ENCODE measurements around the gene EIF2S2.
A peak's percentile ranks its signal among the peaks of the same experiment; 100 is the strongest.

EIF2S2 gene

DNA sequence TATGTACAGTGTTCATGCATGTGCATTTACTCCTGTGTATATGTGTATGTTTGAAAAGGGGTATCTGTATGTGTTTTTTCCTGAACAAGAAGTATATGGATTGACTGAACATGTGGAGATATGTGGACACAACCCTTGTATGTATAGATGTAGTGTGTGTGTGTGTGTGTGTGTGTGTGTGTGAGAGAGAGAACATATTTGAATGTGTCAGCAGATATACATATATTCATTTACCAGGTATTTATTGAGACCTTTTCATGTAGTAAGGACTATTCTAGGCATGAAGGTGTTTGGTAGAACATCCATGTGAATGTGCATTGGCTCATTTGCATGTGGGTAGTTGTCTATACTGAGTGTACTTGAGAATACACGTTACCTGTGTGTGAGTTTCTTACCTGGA is 39.3 kb downstream of the EIF2S2 start:
- peaks cover 23% of the 10 kb centered on the region for H3K36me3 Mint-ChIP-seq (ENCODE audit: low read depth)
- TF ChIP-seq, protein P1, sequence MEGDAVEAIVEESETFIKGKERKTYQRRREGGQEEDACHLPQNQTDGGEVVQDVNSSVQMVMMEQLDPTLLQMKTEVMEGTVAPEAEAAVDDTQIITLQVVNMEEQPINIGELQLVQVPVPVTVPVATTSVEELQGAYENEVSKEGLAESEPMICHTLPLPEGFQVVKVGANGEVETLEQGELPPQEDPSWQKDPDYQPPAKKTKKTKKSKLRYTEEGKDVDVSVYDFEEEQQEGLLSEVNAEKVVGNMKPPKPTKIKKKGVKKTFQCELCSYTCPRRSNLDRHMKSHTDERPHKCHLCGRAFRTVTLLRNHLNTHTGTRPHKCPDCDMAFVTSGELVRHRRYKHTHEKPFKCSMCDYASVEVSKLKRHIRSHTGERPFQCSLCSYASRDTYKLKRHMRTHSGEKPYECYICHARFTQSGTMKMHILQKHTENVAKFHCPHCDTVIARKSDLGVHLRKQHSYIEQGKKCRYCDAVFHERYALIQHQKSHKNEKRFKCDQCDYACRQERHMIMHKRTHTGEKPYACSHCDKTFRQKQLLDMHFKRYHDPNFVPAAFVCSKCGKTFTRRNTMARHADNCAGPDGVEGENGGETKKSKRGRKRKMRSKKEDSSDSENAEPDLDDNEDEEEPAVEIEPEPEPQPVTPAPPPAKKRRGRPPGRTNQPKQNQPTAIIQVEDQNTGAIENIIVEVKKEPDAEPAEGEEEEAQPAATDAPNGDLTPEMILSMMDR (IDR thresholded peaks at IDR 0.05; ENCODE audit: unreplicated experiment in 3 of 3) = no peak
- peaks cover 29% of the 10 kb centered on the region for H3K4me1 Mint-ChIP-seq
- H3K9me3 Mint-ChIP-seq = no peaks in the 10 kb centered on the region
- H3K4me3 Mint-ChIP-seq = no peak overlapping the region
- H3K27me3 Mint-ChIP-seq (ENCODE audit: low read depth) = no peaks in the 10 kb centered on the region
- no peak overlapping the region for H3K27ac Mint-ChIP-seq

DNA sequence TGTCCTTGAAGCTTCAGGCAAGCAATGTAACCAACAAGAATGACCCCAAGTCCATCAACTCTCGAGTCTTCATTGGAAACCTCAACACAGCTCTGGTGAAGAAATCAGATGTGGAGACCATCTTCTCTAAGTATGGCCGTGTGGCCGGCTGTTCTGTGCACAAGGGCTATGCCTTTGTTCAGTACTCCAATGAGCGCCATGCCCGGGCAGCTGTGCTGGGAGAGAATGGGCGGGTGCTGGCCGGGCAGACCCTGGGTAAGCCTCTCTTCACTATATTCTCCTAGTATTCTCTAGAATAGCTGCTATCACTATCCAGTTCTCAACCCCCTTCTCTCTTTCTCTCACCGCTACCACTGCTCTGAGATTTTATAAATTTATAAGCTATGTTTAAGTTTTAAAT is 40.0 kb downstream of the EIF2S2 start:
- TF ChIP-seq, protein P1 (IDR thresholded peaks at IDR 0.05; ENCODE audit: unreplicated experiment in 3 of 3) = no peak
- Mint-ChIP-seq H3K27me3 (ENCODE audit: low read depth) (no peaks in the 10 kb centered on the region), H3K4me3 (no peak overlapping the region), H3K36me3 (ENCODE audit: low read depth) (peaks cover 23% of the 10 kb centered on the region), H3K27ac (no peak overlapping the region), H3K4me1 (peaks cover 31% of the 10 kb centered on the region), H3K9me3 (no peaks in the 10 kb centered on the region)

DNA sequence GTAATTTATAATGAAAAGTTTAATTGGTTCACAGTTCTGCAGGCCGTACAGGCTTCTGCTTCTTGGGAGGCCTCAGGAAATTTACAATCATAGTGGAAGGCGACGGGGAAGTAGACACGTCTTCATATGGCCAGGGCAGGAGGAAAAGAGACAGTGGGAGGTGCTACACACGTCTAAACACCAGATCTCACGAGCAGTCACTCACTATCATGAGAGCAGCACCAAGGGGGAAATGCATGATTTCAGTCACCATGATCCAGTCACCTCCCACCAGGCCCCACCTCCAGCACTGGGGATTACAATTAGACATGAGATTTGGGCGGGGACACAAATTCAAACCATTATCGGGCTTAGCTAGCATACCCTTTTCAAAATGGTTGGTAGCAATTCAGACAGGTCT is 41.2 kb downstream of the EIF2S2 start:
- Mint-ChIP-seq H3K4me3 (no peak overlapping the region), H3K9me3 (no peaks in the 10 kb centered on the region), H3K27me3 (ENCODE audit: low read depth) (no peaks in the 10 kb centered on the region), H3K27ac (no peak overlapping the region), H3K4me1 (peaks cover 38% of the 10 kb centered on the region), H3K36me3 (ENCODE audit: low read depth) (peaks cover 15% of the 10 kb centered on the region)
- TF ChIP-seq, protein P1 (IDR thresholded peaks at IDR 0.05; ENCODE audit: unreplicated experiment in 3 of 3) = no peak

DNA sequence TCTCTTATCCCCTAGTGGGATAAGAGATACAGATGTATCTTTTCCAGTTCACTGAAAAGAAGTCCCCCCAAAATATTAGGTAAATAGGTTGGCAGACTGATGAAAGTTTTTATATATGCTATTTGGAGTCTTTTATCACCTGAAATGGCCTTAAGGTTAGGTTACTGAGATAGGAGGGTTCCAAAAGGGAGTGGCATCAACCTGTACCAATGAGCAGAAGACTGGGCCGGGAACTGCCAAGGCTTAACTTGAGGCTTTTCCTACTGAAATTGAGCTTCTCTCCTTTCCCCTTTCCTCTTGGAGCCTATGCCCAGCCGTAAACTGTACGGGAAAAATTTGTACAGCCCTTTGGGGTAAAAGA is 42.0 kb downstream of the EIF2S2 start:
- H3K9me3 Mint-ChIP-seq = no peaks in the 10 kb centered on the region

DNA sequence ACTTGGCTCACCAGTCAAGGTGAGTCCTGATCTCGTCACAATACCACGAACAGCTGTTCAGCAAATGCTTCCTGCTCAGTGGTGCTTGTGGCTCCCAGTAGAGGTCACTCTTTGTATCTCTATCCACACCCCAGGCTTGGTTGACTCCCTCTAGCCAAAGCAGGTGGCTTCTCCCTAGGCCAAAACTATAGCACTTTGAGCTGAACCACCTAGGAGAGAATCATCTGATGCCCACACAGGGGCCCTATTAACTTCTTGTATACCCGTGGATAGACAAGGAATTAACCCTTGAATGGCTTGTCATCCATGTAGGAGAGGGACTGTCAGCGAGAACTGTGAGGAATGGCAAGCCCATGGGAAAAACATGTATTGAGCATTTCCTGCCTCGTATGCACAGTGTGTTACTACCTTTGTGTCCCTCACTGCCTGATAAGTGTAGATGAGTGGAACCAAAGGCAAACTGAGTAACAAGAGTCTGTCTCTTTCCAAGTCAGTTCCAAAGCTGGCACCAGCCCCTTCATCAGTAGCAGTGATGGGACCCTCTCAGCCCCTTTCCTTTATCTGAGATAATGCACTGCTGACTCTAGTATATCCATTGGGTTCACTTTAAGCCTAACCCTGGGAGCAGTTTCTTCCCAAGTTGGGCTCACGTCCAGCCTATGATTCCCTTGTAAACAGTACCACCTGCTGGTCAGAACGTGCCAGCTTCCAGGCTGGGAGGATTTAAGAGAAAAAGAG is 42.5 kb downstream of the EIF2S2 start:
- H3K36me3 Mint-ChIP-seq (ENCODE audit: low read depth) = peaks cover 13% of the 10 kb centered on the region
- no peaks in the 10 kb centered on the region for H3K9me3 Mint-ChIP-seq
- no peak overlapping the region for H3K4me3 Mint-ChIP-seq
- peaks cover 49% of the 10 kb centered on the region for H3K4me1 Mint-ChIP-seq
- TF ChIP-seq, protein P1 (IDR thresholded peaks at IDR 0.05; ENCODE audit: unreplicated experiment in 3 of 3) = peak; percentile 76 to 92 (median 84)
- H3K27me3 Mint-ChIP-seq (ENCODE audit: low read depth) = no peaks in the 10 kb centered on the region
- peak overlapping the region; percentile 32 to 81 (median 50) for H3K27ac Mint-ChIP-seq

More for the DNA sequence above, 42.0 kb downstream of the EIF2S2 start:
- TF ChIP-seq, protein P1 (IDR thresholded peaks at IDR 0.05; ENCODE audit: unreplicated experiment in 3 of 3) = no peak
- Mint-ChIP-seq H3K4me3 (no peak overlapping the region), H3K4me1 (peaks cover 45% of the 10 kb centered on the region), H3K27me3 (ENCODE audit: low read depth) (no peaks in the 10 kb centered on the region), H3K36me3 (ENCODE audit: low read depth) (peaks cover 13% of the 10 kb centered on the region), H3K27ac (peak overlapping the region; percentile 32 to 81 (median 50))

DNA sequence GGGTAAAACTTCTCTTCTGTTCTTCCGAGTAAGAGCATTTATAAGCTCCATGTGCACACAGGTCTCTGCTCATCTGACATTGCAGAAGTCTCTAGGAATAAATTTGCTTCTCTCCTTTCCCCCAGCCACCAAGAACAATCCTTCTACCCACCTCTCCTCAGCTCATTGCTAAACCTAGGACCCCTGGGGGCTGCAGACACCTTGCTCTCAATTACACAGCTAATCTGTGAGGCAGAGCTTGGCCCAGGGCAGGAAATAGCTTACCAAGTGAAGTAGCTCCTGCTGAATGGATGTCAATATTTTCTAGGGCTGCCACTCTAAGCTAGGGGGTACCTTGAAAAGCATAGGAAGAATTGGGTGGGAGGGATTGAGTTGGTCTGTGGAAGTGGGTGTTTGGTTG is 44.0 kb downstream of the EIF2S2 start:
- Mint-ChIP-seq H3K4me1 (peaks cover 44% of the 10 kb centered on the region), H3K9me3 (no peaks in the 10 kb centered on the region), H3K4me3 (no peak overlapping the region), H3K36me3 (ENCODE audit: low read depth) (peaks cover 11% of the 10 kb centered on the region), H3K27me3 (ENCODE audit: low read depth) (no peaks in the 10 kb centered on the region), H3K27ac (peak overlapping the region in 1 of 3 experiments; percentile 9)
- TF ChIP-seq, protein P1 (IDR thresholded peaks at IDR 0.05; ENCODE audit: unreplicated experiment in 3 of 3) = no peak

Measured in nephron (organoid).